Astrocyte of the spinal cord (primary cell): ENCODE data around the gene PCCA.

Source experiments
- DNase-seq: peaks from one replicate; pipeline ENCODE4 v3.0.0; 2011; ENCODE audit warnings: low read depth, low spot score
- H3K4me3 ChIP-seq: 2 replicates; pipeline ENCODE4 v1.5.1; 2011; ENCODE audit warnings: low read depth, mild to moderate bottlenecking, low read length, moderate library complexity
- CTCF ChIP-seq: IDR thresholded peaks from 2 replicates; pipeline ENCODE4 v1.5.1; 2012; ENCODE audit warnings: low read depth, mild to moderate bottlenecking, low read length, inconsistent platforms
- in situ Hi-C: cut with HindIII; loops from 2 replicates; pipeline ENCODE4 v1.10.0; 2017; ENCODE audit warnings: low sequenced_read_pairs

The PCCA gene

GRCh38 chr13:100438059-100438788, 349.3 kb downstream of the PCCA start:
- in situ Hi-C loops, result no loop called here
- no peak for DNase-seq
- no peak overlapping the region for H3K4me3 ChIP-seq
- no peak for TF ChIP-seq CTCF

GRCh38 chr13:100439247-100439970, 350.5 kb downstream of the PCCA start:
- no peak overlapping the region for H3K4me3 ChIP-seq
- in situ Hi-C loops, result no loop called here
- TF ChIP-seq CTCF, result no peak
- no peak for DNase-seq

GRCh38 chr13:100440751-100441425, 352.0 kb downstream of the PCCA start:
- H3K4me3 ChIP-seq, result no peak overlapping the region
- TF ChIP-seq CTCF, result no peak
- DNase-seq, result peak; percentile 65
- in situ Hi-C loops, result no loop called here

- H3K4me3 ChIP-seq, result no peak overlapping the region
- no peak for TF ChIP-seq CTCF
- in situ Hi-C loops, result no loop called here
- no peak for DNase-seq
Measured at GRCh38 chr13:100442095-100442832, 353.4 kb downstream of the PCCA start.

- TF ChIP-seq CTCF, result no peak
- DNase-seq, result no peak
- in situ Hi-C loops, result no loop called here
- no peak overlapping the region for H3K4me3 ChIP-seq
Measured at GRCh38 chr13:100443278-100443997, 354.5 kb downstream of the PCCA start.

- no peak for DNase-seq
- no peak for TF ChIP-seq CTCF
- in situ Hi-C loops, result no loop called here
- H3K4me3 ChIP-seq, result no peak overlapping the region
Measured at GRCh38 chr13:100443998-100444328, 355.1 kb downstream of the PCCA start.
